Measurements from ENCODE around the gene KAZN.
"Not testable (repeated sequence)": the region's sequence is repeated elsewhere in the genome, so short reads cannot be mapped to it uniquely, and the experiment has no call there.

The KAZN gene

GRCh38 chr1:14962407-14962806, 363.9 kb downstream of the KAZN start:
- DNase-seq (ENCODE audit: low read depth in 2 of 2, low spot score in 1 of 2) = no peak

DNA sequence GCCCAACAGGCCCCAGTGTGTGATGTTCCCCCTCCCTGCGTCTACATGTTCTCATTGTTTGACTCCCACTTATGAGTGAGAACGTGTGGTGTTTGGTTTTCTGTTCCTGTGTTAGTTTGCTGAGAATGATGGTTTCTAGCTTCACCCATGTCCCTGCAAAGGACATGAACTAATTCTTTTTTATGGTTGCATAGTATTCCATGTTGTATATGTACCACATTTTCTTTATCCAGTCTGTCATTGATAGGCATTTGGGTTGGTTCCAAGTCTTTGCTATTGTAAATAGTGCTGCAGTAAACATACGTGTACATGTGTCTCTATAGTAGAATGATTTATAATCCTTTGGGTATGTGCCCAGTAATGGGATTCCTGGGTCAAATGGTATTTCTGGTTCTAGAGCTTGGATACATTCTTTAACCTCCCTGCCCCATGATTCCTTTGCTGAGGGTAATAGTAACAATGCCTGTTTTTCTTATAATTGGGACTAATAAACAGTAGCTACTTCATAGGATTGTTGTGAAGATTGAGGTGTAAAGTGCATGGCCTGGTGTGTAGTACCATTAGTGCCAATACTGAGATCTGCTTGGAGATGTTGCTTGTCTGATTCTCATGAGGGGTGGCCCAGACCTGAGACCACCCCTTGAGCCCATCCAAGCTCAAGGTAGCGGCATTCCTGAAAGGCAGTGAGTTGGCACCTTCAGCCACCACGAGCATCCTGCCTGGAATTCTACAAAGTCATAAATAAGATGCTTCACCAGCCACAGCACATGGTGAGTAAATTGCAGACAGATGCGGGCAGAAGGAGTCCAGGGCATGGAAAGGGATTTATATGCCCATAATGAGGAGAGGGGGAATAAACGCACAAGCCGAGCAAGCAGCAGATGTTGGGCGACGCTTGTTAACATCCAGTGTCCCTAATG, 365.6 kb downstream of the KAZN start:
- not testable (repeated sequence) for DNase-seq (ENCODE audit: low read depth in 2 of 2, low spot score in 1 of 2)

GRCh38 chr1:14964711-14965055, 366.2 kb downstream of the KAZN start:
- DNase-seq (ENCODE audit: low read depth in 2 of 2, low spot score in 1 of 2) = no peak

GRCh38 chr1:14968251-14968851, 369.9 kb downstream of the KAZN start:
- DNase-seq (ENCODE audit: low read depth in 2 of 2, low spot score in 1 of 2) = no peak

GRCh38 chr1:14969006-14969405, 370.5 kb downstream of the KAZN start:
- DNase-seq (ENCODE audit: low read depth in 2 of 2, low spot score in 1 of 2) = peak in 1 of 2 donors; percentile 2

GRCh38 chr1:14970115-14970798, 371.8 kb downstream of the KAZN start:
- DNase-seq (ENCODE audit: low read depth in 2 of 2, low spot score in 1 of 2) = no peak

DNA sequence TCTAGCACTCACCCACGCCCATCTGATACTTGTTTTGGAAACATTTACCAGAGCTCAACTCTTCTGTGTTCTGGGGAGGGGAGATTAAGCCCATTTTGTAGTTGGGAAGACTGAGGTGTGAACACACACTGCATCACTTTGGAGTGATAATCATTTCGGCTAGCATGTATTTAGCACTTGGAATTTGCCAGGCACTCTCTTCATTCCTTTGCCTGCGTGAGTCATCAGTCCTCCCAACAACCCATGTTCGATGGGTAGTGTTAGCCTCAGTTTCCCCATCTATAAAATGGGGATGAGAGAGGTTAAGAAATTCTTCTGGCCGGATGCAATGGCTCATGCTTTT, 372.3 kb downstream of the KAZN start:
- no peak for DNase-seq (ENCODE audit: low read depth in 2 of 2, low spot score in 1 of 2)

GRCh38 chr1:14971221-14971620, 372.7 kb downstream of the KAZN start:
- DNase-seq (ENCODE audit: low read depth in 2 of 2, low spot score in 1 of 2) = no peak

DNA sequence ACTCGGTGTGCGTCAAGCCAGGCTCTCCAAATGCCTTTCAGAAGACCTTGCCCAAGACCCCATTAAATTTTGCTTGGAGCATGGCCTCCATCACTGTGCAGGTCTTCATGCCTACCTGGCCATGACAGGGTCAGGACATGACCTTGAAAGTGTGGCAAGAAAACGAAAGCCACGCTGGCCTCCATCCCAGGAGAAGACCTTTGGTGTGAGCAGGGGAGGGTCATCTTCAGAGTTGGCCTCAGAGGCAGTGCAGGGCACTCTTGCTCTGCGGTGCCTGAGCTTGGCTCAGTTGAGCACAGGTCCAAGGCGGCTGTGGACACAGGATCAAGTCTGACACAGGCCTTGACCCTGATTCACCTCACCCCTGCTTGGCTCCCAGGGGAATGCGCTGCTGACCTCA, 373.6 kb downstream of the KAZN start:
- no peak for DNase-seq (ENCODE audit: low read depth in 2 of 2, low spot score in 1 of 2)

DNA sequence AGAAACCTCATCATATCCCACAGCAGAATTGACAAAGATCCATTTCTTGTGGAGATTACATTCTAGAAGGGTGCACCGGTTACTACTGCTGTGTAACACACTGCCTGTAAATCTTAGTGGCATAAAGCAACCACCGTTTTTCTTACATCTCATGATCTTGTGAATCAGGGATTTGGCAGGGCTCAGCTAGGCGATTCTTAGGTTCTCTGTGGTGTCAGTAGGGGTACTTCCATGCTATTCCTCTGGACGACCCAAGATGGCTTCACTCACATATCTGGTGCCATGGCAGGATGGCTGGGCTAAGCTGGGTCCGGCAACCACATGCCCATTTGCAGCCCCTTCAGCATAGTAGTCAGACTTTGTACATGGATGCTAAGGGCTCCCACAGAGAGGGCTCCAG, 375.3 kb downstream of the KAZN start:
- DNase-seq (ENCODE audit: low read depth in 2 of 2, low spot score in 1 of 2) = no peak

DNA sequence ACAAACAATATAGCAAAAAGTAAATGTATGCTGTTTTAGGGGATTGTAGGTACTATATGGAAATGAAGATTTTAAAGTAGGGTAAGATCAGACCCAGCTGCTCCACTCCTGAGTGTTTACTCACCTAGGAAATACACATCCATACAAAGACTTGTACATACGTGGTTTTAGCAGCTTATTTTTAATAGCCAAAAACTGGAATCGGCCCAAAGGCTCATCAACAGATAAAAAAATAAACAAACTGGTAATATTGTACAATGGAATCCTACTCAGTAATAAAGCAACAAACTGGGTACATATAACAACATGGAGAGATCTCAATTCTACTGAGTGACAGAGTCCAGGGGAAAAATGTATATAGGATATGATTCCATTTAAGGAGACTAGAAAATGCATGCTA, 375.9 kb downstream of the KAZN start:
- no peak for DNase-seq (ENCODE audit: low read depth in 2 of 2, low spot score in 1 of 2)

GRCh38 chr1:14975119-14975518, 376.6 kb downstream of the KAZN start:
- no peak for DNase-seq (ENCODE audit: low read depth in 2 of 2, low spot score in 1 of 2)

DNA sequence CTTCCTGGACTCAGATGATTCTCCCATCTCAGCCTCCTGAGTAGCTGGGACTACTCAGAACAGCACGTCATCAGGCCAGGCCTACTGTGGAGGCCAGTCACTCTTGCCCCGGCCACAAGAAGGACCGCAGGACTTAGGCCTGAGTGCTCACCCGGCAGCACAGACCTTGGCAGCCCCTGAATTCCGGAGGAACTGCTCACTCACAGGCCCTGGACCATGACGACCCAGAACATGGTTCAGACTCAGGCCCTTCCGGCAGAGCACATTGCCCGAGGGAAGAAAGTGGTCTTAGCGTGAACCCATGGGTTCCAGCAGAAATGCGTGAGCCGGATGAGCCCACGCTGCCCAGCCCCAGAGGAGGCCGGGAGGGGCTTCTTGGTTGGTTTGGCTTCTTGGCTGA, 377.8 kb downstream of the KAZN start:
- no peak for DNase-seq (ENCODE audit: low read depth in 2 of 2, low spot score in 1 of 2)

DNA sequence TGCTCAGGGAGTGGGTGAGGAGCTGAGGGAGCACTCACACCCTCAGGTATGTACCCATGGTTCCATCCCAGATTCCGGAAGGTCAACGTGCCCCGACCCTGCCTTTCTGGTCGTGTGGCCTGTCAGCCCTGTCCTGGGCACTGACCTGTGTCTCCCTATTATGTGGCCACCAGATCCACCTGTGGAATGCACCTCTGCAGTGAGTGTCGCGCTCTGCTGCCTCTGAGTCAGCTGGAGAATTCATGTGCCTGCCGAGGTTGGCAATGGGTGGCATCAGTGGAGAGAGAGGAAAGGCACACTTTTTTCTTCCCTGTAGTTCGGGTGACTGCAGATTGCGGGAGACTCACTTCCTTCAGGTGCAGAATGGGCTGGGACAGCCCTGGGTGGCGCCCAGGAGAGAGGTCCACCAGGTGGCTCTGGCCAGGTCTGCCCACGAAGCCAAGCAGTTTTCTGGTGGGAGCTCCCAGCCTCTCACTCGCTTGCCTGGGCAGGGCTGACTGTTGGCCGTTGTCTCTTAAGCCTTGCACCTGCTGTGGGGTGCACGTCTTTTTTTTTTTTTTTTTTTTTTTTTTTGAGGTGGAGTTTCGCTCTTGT, 378.9 kb downstream of the KAZN start:
- DNase-seq (ENCODE audit: low read depth in 2 of 2, low spot score in 1 of 2) = no peak

- no peak for DNase-seq (ENCODE audit: low read depth in 2 of 2, low spot score in 1 of 2)
Measured at GRCh38 chr1:14980621-14981218, 382.2 kb downstream of the KAZN start.

GRCh38 chr1:14982029-14982428, 383.5 kb downstream of the KAZN start:
- DNase-seq (ENCODE audit: low read depth in 2 of 2, low spot score in 1 of 2) = no peak

- no peak for DNase-seq (ENCODE audit: low read depth in 2 of 2, low spot score in 1 of 2)
Measured at GRCh38 chr1:14983277-14983676, 384.8 kb downstream of the KAZN start.

- no peak for DNase-seq (ENCODE audit: low read depth in 2 of 2, low spot score in 1 of 2)
Measured at GRCh38 chr1:14986168-14986567, 387.7 kb downstream of the KAZN start.

- DNase-seq (ENCODE audit: low read depth in 2 of 2, low spot score in 1 of 2) = no peak
Measured at GRCh38 chr1:14987829-14988603, 389.5 kb downstream of the KAZN start.

GRCh38 chr1:14988636-14989035, 390.2 kb downstream of the KAZN start:
- no peak for DNase-seq (ENCODE audit: low read depth in 2 of 2, low spot score in 1 of 2)

Measured in stimulated activated CD8-positive, alpha-beta memory T cell treated with anti-CD3 and anti-CD28 coated beads, Interleukin-4, amount 100 ng/mL, for 4 hours (primary cell).